Bone marrow (tissue), 2 donors: ENCODE measurements around the gene FMNL2.

Experiments
- DNase-seq, 2 donors: peaks; one replicate each; lab custom pipeline; 2025; lab: John Stamatoyannopoulos, UW

The FMNL2 gene

DNA sequence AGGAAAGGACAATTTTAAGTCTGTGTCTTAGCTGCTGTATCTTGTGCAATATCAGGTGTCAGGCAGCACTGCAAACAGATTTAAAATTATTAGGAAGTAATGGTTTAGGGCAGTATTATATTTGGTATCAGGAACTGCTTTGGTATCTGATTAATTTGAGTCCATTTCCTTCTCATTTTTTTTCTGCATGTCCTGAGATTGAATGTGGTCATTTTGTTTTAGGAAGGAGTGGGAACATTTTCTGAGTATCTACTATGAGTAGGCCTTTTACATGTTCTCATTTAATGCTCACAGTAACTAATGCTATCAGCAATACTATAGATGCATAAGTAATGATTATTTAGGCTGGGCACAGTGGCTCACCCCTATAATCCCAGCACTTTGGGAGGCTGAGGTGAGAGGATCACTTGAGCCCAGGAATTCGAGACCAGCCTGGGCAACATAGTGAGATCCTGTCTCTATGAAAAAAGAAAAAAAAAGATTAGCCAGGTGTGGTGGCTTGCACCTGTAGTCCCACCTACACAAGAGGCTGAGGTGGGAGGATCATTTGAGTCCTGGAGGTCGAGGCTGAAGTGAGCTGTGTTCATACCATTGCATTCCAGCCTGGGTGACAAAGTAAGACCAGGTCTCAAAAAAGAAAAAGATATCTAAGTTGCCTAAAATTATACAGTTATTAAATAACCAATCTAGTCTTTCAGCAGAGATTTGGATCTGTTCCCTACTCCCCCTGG lies 4.7 kb downstream of the FMNL2 start:
- no peak for DNase-seq

DNA sequence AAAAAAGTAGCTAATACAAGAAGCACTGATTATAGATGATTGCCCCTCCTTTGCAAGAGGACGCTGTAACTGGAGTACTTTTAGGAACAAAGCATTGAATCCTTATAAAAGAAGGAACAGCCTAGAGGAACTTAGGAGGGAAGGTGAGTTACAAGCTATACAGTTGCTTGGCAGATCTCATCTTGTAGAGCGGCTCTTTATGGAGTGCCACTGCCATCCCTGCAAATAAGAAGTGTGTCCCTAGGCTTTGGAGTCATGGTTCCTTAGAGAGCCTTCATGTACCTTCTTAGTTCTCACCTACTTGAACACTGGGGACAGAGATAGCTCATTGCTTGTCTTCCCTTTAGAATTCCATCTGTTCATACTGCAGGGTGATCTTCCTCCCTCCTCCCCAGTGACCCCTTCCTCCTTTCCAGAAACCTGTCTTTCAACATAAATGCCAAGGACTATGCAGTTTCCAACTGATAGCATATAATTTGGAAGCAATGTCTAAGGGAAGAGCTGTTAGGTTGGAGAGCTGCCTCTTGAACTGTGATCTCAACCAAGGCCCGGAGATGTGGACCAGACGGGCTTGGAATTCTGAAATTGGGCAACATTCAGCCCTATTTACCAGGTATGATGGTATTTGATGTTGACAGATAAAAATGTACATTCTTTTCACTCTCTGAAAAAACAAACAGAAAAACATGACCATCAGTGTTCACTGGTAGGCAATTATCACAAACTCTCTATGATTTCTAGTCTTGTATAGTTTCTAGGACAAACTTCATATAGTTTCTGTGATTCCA lies 7.5 kb downstream of the FMNL2 start:
- no peak for DNase-seq

DNA sequence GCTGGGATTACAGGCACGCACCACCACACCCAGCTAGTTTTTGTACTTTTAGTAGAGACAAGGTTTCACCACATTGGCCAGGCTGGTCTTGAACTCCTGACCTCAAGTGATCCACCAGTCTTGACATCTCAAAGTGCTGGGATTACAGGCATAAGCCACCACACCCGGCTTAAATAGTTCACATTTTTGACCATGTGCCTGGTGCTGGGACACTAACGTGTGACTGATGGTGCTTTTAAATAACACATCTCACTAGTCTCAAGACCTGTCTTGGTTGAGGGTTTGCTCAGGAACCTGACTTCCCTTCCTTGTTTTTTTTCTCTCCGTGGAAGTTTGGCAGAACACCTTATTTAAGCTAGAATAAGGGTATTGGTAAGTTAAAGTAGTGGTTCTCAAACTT lies 8.5 kb downstream of the FMNL2 start:
- no peak for DNase-seq

DNA sequence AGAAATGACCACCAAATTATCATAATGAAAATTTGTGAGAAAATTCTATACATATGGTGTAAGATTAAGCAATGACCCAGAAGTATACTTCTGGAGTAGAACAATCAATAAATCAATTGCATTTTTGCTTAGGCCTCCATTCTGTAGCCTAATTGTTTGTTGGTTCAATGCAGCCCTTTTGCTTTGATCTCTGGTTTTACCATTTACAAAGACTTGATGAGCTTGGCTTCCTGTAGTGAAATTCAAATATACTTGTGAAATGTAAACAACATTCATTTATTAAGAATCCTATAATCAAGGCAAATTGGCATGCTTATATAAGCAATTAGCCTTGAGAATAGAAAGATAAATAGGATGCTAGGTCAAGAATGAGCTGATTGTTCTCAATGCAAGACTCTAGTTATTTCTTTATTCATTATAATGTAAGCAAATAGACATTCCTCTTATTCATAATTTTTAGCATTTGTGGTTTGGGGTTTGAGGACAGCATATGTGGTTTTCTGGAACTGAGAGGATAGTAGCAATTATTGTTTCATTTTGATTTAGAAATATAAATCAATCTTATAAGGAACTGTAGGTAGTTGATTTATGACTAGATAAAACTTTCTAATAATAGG lies 9.7 kb downstream of the FMNL2 start:
- no peak for DNase-seq

DNA sequence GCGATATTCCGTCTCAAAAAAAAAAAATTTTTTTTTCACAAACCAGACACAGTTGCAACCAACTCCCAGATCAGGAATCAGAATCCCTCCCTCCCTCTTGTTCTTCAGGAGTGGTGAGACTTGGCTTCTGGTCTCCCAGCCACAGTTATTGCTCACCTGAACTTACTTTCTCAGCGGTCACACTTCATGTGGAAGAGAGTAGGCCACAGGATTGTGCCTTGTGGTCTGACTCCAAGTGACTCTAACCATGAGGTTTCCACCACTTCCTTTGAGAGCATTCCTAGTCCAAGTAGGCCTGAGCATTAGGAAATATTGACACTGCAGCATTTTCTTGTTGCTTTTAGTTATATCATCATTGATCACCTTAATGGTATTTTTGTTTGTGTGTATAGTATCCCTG lies 12.1 kb downstream of the FMNL2 start:
- DNase-seq, result no peak

DNA sequence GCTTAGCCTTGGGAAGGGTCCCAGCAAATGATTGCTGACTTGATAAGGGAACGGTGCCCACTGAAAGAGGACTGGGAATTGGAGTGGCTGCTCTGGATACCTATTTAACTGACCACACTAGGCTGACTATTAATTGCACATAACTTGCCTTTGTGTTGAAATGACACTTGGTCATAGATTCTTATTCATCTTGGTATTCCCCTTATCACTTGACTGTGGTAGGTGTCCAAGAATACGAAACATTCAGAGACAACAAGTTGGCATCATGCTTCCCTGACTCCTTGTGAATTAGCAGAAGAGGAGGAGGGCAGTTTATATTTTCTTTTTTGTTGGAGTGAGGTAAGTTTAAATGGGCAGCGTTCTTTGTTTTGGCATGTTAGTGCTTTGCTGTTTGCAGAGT lies 13.4 kb downstream of the FMNL2 start:
- DNase-seq, result no peak

DNA sequence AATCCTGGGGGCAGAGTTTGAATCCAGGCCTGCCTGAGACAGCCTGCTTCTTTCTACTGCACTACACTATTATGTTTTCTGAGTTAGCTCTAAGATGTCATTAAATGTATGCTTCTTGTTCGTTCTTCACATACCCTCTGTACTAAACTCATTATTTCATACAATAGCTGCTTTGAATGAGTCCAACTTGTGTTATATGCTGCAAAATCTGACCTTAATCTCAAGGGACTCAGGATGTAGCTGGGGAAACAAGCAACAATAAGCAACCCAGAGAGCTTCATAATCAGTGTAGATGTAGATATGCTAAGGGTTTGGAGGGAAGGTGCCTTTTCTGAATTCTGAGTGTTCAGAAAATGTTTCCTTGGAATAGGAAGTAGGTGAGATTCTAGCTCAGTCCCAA lies 14.4 kb downstream of the FMNL2 start:
- no peak for DNase-seq

DNA sequence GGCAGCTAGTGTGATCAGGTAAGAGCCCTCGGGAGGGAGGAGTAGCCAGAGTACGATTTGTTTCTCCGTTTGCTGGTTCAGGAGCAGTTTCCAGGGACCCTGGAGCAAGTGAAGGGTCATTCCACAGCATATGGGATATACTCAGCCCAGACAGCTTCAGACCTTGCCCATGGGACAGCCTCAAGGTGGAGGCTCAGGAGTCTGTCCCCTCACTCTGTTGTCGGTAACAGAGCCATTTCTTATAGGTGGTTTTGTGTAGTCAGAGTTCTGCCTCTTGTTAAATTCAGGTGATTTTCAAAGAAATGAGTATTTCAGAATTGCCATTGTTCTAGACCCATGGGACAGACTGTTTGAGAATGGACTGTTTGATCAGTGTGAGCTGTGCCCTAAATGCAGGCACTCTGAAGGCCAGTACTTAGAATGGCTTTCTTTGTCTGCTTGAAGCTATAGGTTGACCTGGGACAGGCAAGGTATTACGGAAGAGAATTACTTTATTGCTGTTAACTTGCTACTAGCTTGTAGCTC lies 15.2 kb downstream of the FMNL2 start:
- DNase-seq, result no peak

DNA sequence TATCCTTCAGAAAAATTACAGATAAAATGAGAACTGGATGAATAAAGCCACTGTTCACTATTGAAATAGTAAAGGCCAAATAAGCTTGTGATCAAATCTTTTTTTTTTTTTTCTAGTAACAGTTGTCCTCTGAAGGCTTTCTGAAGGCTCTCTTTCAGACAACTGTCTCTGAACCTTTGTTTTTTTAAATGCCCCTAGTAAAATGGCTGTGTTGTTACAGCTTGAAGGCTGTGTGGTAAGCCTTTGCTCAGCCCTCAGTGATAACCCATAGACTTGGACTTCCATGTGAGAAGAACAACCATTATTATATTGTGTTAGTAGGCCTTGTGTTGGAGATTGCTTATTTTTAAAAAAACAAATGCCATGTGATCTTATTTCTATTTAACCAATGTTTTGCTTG lies 17.6 kb downstream of the FMNL2 start:
- no peak for DNase-seq

DNA sequence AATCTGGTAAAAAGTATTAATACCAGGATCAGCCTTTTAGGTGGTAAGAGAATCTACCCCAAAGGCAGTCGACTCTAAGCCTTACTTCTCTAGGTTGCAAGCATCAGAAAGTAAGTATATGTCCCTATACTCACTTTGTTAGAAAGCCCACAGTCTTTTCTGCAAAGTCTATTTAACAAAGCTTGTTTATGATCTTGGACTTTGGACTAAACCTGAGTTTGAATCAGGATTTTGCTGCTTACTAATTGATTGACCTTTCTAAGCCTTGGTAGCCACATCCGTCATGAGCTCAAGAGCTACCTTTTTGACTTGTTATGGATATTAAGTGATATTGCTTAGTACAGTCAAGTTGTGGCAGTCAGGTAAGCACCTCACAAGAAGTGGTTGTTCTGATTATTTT lies 18.4 kb downstream of the FMNL2 start:
- no peak for DNase-seq

DNA sequence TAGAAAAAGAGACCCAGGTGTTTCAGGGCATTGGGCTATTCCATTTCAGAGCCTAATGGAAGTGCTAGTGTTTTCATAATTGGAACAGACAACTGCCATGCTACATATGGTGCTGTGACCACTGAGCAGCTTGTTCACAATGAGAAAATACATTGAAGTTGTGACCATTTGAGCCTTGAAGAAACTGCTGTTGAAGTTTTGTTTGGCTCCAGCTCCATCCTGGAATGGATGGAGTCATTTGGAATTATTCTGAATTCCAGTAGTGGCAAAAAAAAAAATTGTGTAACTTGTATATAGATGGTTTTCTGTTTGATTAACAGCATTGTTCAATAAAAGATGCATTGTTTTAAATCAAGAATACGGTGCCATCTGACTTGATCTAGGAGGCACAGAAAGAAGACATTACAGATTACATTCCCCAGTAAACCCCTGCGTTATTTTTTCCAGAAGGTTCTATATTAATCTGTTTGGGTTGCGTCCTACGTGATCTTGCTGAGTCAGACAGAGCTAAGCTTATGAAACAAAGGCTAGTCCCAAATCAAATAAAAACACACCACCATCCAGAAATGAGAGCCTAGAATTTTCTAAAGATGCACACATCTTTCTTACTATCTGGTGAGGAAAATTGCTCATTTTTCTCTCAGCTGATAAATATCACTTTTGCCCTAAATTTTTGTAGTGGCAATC lies 19.2 kb downstream of the FMNL2 start:
- no peak for DNase-seq

DNA sequence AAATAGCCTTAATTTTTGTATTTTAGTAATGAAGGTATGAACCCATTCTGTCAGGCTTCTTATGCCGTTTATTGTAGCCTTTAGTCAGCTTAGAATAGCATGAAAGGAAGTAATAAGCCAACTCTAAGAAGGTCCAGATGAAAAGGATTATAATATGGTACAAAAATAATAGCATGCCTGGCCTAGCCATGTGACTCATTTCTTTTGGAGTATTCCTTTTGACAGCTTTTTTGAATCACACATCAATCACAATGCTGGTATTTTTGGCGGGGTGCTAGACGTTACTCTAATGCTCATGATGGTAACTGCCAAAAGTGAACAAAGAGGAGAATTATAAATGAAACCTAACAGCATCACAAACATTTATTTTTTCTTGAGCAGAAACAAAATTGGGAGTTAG lies 19.9 kb downstream of the FMNL2 start:
- no peak for DNase-seq

DNA sequence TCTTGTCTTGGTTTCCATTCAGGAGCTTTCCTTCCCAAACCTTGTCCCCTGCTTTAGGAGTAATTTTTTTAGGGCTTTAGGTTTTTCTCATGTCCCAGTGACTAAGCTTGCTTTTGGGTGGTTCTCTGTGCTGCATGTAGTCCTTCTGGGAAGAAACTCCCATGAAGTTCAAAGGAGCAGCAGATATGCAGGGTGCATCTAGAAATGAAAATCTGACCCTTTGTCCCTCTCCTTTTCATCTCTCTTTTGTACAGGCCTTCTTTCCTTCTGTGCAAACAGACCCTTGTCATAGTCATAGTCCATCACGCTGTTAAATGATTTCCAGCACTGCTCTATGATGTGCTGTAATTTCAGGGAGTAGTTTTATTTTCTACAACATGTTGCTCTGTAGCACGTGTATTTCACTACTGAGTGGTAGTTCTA lies 20.4 kb downstream of the FMNL2 start:
- no peak for DNase-seq

DNA sequence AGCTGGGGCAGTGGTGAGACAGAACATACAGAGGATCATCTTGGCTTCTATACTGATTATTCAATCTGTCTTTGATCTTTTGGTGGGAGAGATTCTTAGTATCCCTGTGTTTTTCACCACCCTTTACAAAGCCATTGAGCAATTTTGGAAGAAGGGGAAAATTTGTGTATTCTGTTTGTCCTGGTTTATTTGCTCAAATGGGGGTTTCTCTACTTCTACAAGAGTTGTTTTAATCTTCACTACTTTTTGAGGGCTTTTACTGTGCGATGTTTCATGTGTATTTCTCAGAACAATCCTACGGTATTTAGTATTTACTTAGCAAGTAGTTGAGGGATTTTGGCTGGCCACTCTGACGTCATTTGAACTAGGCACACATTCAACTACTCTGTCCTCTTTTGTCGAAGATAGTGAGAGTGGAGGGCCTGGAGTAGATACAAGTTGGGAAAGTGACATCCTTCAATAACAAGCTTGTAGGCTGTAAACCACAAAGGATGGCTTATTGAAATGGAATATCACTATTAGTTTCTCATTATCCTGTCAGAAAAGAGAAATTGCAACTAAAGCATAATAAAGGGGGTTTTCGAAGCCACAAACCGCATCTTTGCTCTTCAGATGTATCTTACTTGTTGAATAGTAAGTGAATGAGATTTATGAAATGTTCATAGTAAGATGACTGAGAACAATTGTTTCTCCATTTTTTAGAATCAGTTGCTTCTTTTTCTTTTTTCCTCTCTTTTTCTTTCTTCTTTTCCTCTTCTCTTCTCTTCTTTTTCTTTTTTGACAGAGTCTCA lies 24.8 kb downstream of the FMNL2 start:
- no peak for DNase-seq

DNA sequence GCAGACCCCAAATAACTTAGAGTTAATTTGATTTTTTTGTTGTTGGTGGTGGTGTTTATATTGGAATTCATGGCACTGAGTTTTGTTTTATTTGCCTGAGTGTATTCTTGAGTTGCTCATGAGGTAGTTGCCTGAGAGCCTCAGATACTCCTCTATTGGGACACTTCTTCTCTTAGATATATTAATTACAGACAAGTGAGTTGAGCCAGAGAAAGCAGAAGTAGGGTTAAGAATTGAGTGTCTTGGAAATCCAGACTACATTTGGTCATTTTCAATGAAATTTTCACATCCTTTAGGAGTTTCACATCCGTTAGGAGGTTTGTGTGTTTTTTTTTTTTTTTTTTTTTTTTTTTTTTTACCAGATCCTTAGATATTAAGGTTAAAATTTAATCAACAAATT lies 29.0 kb downstream of the FMNL2 start:
- no peak for DNase-seq

DNA sequence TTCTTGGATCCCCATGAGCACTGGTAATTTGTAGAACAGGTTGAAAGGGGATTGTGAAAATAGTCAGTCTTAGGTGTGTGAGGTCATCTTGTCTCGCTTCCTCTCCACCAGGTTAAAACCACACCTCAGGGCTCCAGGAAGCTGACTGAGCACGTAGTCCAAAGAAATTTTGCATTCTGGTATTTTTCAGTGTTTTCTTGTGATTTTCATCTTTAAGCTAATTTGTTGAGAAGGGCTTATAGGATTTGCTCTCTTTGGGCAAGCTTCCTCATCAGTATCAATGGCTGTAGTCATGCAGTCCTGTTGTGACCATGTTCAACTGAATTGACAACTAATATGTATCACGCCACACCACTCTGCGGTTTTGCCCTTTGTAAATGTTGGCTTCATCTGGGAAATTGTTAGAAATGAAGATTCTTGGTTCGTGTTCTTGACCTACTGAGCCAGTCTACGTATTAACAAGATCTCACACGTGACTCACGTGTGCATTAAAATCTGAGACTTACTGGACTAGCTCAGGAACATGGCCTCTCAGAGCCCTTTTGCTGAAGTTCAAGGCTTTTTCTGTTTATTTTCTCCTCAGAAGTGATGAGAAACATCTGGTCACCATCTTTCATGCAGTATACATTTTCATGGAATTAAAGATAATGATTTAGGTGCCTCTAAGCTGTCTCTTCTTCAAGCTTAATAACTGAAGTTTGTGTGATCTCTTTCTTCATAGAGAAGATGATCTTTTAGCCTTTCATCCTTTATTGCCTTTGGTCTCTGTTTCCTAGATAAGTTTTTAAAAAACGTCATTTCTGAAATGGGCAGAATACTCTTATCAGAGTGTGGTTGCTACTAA lies 32.8 kb downstream of the FMNL2 start:
- no peak for DNase-seq

DNA sequence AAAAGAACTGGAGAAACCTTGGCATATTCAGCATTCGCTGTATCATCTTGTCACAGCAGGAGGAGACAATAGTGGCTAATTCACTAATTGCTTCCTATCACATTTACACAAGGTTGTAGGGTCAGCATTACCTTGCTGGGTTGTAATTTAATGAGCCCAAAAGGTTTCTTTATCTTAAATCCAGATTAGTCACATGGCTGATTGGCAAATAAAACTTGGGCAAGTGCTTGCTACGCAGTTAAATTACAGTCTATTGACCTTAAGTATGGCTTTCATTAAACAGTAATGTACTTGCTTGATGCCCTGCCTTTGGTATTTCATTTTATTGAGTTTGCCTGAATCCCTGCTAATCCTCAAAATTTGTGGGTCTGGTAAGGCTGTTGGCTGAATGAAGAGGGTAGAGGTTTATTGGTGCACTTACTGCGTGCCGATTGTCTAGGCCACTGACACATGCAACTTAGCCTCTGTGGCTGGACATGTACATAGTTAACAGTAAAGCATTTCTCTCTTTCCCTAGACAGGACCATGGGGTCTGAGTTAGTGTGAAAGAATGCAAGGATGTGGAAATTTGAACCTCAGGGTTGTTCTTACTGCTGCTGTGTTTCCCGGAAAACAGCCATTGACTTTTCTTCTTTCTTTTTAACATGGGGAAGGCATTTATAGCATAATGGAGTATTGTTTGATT lies 34.3 kb downstream of the FMNL2 start:
- no peak for DNase-seq

DNA sequence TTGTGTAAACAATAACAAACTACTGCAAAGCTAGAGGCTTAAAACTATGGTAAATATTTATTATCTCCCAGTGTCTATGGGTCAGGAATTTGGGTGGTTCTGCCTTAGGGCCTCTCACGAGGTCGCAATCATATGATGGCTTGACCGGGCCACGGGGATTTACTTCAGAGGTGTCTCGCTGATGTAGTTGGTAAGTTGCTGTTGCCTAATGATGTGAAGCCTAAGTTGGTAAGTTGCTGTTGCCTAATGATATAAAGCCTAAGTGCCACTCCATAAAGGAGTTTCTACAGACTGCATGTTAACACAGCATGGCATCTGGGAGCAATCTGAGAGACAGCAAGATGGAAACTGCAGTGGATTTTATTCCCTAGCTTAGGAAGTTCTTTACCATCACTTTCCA lies 35.8 kb downstream of the FMNL2 start:
- no peak for DNase-seq

DNA sequence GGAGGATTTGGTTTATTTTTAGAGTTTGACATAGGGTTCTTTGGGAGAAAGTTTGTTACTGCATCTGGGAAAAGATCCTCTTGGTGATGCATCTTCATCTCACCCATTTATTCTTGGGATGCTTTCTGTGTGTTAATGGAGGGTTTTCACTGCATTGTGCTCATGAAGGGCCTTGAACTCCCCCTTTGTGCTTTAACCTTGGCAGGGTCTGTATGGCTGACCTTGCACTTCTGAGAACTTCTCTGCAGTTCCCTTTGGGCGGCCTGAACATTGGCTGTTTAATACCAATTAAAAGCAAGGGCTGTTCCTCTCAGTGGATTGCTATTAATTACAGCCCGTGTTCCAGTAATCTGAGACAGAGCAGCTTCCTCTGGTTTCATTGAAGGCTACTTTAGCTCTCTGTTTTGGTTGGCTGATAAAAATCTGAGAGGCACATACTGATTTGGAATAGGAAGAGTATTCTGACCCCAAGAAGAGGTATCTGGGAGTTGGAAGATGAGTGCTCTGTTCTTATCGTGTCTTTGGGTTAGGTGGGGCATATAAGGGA lies 37.5 kb downstream of the FMNL2 start:
- no peak for DNase-seq

DNA sequence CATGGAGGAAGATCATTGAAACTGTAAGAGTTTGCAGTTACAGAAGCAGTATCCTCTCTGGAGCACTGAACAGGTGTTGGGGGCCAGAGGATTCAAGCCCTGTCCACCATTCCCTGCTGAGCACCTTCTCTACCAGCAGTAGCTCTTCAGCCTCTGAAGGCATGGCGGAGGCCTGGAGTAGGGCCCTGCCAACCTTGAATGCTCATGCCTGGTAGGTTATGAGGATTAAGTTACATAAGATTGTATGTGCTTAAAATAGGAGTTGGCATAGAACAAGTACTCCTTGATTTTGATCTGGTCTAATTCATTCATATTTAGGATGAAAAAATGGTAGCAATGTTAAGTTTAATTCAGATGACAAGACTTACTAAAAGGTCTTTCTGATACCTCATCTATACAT lies 40.2 kb downstream of the FMNL2 start:
- no peak for DNase-seq
